ENCODE results near the gene CMTM2. TPM values are rescaled to one million over a fixed set of nuclear protein-coding genes. Genes with fewer than 3 reads are reported as not detected.

Gene CMTM2
- total and polyA plus RNA-seq, 5 donors from 2014 or later, result 0.49 TPM; not detected in 4

DNA sequence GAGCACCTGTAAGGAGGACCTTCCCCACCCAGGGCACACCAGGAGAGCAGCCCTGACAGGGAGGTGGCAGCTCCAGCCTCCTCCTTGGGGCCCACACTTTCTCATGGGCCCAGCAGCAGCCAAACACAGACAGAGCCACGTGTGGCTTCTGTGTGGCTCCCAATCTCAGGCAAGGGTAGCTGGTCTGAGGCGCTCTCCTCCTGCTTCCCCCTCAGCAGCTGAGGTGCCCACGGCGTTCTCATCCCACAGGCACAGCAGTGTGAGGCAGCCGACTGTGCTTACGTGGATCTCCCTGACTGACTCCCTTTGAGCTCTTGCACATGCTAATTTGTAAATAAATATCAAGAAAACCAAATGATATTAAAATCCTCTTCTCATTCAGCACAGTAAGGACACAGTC lies 56.1 kb downstream of the CMTM2 start:
- H3K27me3 ChIP-seq (ENCODE audit: control insufficient read depth, insufficient read depth, low read length), result no peaks in the 10 kb centered on the region
- H3K4me1 ChIP-seq (ENCODE audit: control insufficient read depth, insufficient read depth, low read length, poor library complexity, severe bottlenecking), result no peaks in the 10 kb centered on the region
- Mint-ChIP-seq H3K4me3 (no peak overlapping the region), H3K9me3 (no peaks in the 10 kb centered on the region), H3K27ac (no peak overlapping the region), H3K36me3 (no peaks in the 10 kb centered on the region), H3K4me1 (peaks cover 0 to 2% (median 0%) of the 10 kb centered on the region in 4 donors), H3K27me3 (peaks cover 7% of the 10 kb centered on the region)
- no peak for ATAC-seq (ENCODE audit: low read depth in 2 of 2)
- H3K9me3 ChIP-seq (ENCODE audit: control insufficient read depth in 2 of 2, low read length in 2 of 2), result no peaks in the 10 kb centered on the region
- no peak for DNase-seq
- no peak overlapping the region for H3K4me3 ChIP-seq (ENCODE audit: low read depth, low read length)
- no peak overlapping the region for H3K27ac ChIP-seq (ENCODE audit: insufficient read depth, low read length, poor library complexity, severe bottlenecking)
- no peaks in the 10 kb centered on the region for H3K36me3 ChIP-seq (ENCODE audit: control insufficient read depth, insufficient read depth, low read length)

DNA sequence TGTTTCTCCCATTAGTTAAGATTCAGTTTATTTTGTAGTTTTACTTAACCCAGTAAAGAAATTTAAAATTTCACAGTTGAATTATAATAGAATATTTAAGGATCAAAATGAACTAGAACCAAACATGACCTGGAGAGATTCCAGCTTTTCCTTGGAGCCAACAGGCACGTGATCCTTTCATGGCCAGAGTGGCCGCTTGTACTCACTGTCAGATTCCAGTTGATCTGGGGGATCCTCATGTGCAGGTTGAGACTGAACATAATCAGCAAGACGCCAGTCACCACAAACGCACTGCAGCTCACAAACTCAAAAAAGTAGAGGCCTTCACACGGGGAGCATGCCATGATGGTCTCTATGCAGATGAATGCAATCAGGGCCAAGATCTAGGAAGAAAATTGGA lies 56.9 kb downstream of the CMTM2 start:
- Mint-ChIP-seq H3K27ac (no peak overlapping the region), H3K36me3 (no peaks in the 10 kb centered on the region), H3K27me3 (peaks cover 7% of the 10 kb centered on the region), H3K4me1 (peaks cover 0 to 2% (median 0%) of the 10 kb centered on the region in 4 donors), H3K9me3 (no peaks in the 10 kb centered on the region), H3K4me3 (no peak overlapping the region)
- Histone ChIP-seq H3K27me3 (ENCODE audit: control insufficient read depth, insufficient read depth, low read length) (no peaks in the 10 kb centered on the region), H3K27ac (ENCODE audit: insufficient read depth, low read length, poor library complexity, severe bottlenecking) (no peak overlapping the region), H3K9me3 (ENCODE audit: control insufficient read depth in 2 of 2, low read length in 2 of 2) (no peaks in the 10 kb centered on the region), H3K36me3 (ENCODE audit: control insufficient read depth, insufficient read depth, low read length) (no peaks in the 10 kb centered on the region), H3K4me1 (ENCODE audit: control insufficient read depth, insufficient read depth, low read length, poor library complexity, severe bottlenecking) (no peaks in the 10 kb centered on the region), H3K4me3 (ENCODE audit: low read depth, low read length) (no peak overlapping the region)
- no peak for ATAC-seq (ENCODE audit: low read depth in 2 of 2)
- DNase-seq, result no peak

DNA sequence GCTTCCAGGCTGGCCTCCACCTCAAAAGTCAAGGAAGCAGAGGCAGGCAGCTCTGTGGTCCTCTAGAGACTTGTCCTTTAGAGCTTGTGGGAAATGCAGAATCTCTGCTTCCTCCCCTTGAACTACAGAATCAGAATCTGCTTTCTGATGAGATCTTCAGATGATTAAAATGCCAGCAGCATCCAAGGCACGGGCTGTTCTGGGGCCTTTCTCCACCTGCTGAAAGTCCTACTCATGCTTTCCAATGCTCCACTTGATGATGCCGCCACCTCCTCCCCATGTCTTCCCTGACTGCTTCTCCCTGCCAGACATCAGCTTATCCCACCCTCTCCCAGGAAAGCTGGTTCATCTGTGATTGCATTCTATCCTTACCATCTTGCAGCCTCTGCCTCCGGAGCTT lies 58.5 kb downstream of the CMTM2 start:
- Mint-ChIP-seq H3K27me3 (peaks cover 14% of the 10 kb centered on the region), H3K4me1 (peaks cover 0 to 2% (median 0%) of the 10 kb centered on the region in 4 donors), H3K4me3 (no peak overlapping the region), H3K27ac (no peak overlapping the region), H3K9me3 (no peaks in the 10 kb centered on the region), H3K36me3 (no peaks in the 10 kb centered on the region)
- DNase-seq, result no peak
- Histone ChIP-seq H3K27me3 (ENCODE audit: control insufficient read depth, insufficient read depth, low read length) (no peaks in the 10 kb centered on the region), H3K4me1 (ENCODE audit: control insufficient read depth, insufficient read depth, low read length, poor library complexity, severe bottlenecking) (no peaks in the 10 kb centered on the region), H3K27ac (ENCODE audit: insufficient read depth, low read length, poor library complexity, severe bottlenecking) (no peak overlapping the region), H3K9me3 (ENCODE audit: control insufficient read depth in 2 of 2, low read length in 2 of 2) (no peaks in the 10 kb centered on the region), H3K36me3 (ENCODE audit: control insufficient read depth, insufficient read depth, low read length) (no peaks in the 10 kb centered on the region), H3K4me3 (ENCODE audit: low read depth, low read length) (no peak overlapping the region)
- ATAC-seq (ENCODE audit: low read depth in 2 of 2), result no peak

Other genes starting within 250 kb of the CMTM2 start
- gene CDH5, start 212.8 kb upstream of the CMTM2 start, total RNA-seq, result not detected
- not detected for gene CDH5, start 212.8 kb upstream of the CMTM2 start, polyA plus RNA-seq
- gene BEAN1, start 152.2 kb upstream of the CMTM2 start, total RNA-seq, result not detected
- gene BEAN1, start 152.2 kb upstream of the CMTM2 start, polyA plus RNA-seq, result under 1 TPM in 2 of 4 donors, not detected in 2; 0.07 to 0.17 TPM
- gene TK2, start 29.3 kb upstream of the CMTM2 start, total RNA-seq, result 8.2 TPM
- 1 to 10 TPM; 5.1 to 8.8 (median 7.7) TPM for gene TK2, start 29.3 kb upstream of the CMTM2 start, polyA plus RNA-seq
- 48.2 TPM for gene CKLF, start 26.9 kb upstream of the CMTM2 start, total RNA-seq
- 100 to 1,000 TPM; 157 to 242 (median 168) TPM for gene CKLF, start 26.9 kb upstream of the CMTM2 start, polyA plus RNA-seq
- 3.2 TPM for gene CMTM1, start 13.0 kb upstream of the CMTM2 start, total RNA-seq
- 1 to 10 TPM in 2 of 4 donors, under 1 TPM in 2; 0.26 to 1.7 (median 0.96) TPM for gene CMTM1, start 13.0 kb upstream of the CMTM2 start, polyA plus RNA-seq
- 83.1 TPM for gene CMTM3, start 25.2 kb downstream of the CMTM2 start, total RNA-seq
- gene CMTM3, start 25.2 kb downstream of the CMTM2 start, polyA plus RNA-seq, result 100 to 1,000 TPM in 3 of 4 donors, 10 to 100 TPM in 1; 98.6 to 127 (median 124) TPM
- 0.64 TPM for gene CMTM4, start 117.3 kb downstream of the CMTM2 start, total RNA-seq
- gene CMTM4, start 117.3 kb downstream of the CMTM2 start, polyA plus RNA-seq, result under 1 TPM; 0.10 to 0.20 (median 0.15) TPM
- 91.9 TPM for gene DYNC1LI2, start 172.1 kb downstream of the CMTM2 start, total RNA-seq
- gene DYNC1LI2, start 172.1 kb downstream of the CMTM2 start, polyA plus RNA-seq, result 10 to 100 TPM; 22.4 to 30.6 (median 24.4) TPM
- 0.20 TPM for gene TERB1, start 222.1 kb downstream of the CMTM2 start, total RNA-seq
- not detected for gene TERB1, start 222.1 kb downstream of the CMTM2 start, polyA plus RNA-seq